HG02938 (cell line): ENCODE results near the gene AKAP8L.

Experiments
- ATAC-seq: cut with Tn5 transposase; IDR thresholded peaks from one replicate; pipeline ENCODE4 v1.9.1; 2021; ENCODE audit warnings: mild to moderate bottlenecking, moderate library complexity; ENCODE audit not compliant: unreplicated experiment

The AKAP8L gene

DNA sequence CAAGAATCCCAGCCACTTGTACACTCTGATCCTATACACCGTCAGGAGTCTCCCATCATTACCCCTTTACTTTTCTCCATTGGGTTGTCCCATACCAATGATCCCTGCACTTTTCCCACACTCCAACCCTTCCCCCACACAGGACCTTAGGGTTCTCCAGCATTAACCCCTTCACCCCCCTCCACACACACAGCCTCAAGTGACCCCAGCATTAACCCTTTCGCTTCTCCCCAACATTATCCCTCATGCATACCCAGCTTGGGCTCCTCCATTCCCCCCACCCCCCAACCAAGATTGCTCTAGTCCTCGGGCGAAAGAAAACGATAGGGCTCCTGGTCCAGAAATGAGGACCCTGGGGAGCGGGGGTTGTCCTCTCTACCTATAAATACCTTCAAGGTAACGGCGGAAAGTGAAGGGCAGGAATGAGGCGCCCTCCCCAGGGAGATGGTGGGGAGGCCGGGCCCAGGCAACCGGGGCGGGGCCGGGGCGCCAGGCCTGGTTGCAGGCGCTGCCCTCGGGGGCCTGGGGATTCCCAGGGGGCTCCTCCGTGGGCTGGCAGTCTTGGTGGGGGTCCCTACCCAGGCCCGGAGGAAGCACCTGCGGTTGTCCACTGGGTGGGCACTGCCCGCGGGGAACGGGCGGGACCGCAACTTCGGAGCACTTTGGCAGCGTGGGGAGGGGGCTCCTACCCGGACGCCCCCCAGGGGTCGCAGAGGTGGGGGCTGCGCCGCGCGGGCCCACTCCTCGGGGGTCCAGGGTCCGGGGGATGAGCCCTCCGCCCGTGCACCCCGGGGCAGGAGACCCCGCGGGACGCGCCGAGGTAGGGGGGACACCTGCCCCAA, 30.2 kb upstream of the AKAP8L start:
- ATAC-seq: no peak

- ATAC-seq: no peak
Observed at GRCh38 chr19:15448044-15448777, 29.4 kb upstream of the AKAP8L start.

GRCh38 chr19:15447057-15447456, 28.3 kb upstream of the AKAP8L start:
- no peak for ATAC-seq

DNA sequence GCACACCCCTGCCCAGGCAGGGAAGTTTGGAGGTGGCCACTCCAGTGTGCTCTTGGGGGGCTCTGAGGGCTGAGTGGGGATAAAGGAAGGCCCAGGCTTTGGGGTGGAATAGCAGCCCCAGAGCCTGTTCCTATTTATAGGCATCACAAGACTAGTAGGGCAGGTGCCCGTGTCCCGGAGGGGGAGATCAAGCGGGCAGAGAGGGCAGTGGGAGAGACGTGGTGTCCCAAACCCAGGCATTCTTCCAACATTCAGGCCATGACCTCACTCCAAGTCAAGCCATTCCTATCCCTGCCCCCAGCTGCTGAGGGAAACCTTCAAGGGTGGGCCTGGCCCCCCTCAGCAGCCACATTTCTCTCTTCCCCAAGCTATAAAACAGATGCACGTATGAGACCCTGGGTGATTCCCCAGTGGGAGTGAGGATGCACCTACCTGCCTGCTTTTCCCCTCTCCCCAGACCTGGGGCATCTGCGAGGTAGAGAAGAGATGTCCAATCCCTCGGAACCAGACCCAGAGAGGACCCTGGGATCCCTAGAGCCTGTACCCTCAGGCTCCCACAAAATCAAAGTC, 27.1 kb upstream of the AKAP8L start:
- no peak for ATAC-seq

DNA sequence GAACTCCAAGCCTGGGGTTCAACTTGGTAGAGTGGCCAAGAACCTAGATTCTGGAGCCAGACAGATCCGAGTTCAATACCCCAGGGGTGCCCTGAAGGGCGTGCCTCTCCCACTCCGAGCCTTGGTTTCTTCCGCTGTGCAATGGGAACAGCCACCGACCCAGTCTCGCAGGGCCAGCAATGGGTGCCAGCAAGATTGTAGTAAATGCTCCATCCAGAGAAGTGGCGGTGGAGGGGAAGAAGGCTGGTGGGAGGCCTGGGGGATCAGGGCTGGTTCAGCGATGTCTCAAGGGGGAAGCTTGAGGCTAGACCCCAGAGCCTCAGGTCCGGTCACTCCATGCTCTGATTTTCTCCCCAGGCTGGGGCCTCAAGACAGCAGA, 26.4 kb upstream of the AKAP8L start:
- ATAC-seq: no peak

- ATAC-seq: no peak
Observed at GRCh38 chr19:15444505-15445226, 25.9 kb upstream of the AKAP8L start.

GRCh38 chr19:15443838-15444237, 25.1 kb upstream of the AKAP8L start:
- no peak for ATAC-seq

GRCh38 chr19:15443325-15443724, 24.5 kb upstream of the AKAP8L start:
- no peak for ATAC-seq

GRCh38 chr19:15442142-15442920, 23.5 kb upstream of the AKAP8L start:
- no peak for ATAC-seq

DNA sequence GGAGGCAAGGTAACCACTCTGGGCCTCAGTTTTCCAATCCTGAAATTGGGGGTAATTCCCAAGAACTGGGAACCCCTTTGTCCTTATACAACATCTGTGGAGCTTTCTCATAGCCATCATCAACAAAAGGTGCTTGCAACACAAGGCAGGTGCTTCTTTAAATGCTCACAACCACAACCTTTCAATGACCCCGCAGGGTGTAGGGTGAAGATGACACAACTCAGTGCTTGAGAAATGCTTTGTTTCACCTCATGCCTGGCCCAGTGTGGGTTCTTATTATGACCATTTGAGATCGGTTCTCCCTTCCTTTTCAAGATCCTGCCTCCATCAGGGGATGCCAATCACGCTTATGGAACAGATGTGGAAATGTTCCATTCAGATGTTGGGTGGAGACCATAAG, 22.5 kb upstream of the AKAP8L start:
- ATAC-seq: no peak

DNA sequence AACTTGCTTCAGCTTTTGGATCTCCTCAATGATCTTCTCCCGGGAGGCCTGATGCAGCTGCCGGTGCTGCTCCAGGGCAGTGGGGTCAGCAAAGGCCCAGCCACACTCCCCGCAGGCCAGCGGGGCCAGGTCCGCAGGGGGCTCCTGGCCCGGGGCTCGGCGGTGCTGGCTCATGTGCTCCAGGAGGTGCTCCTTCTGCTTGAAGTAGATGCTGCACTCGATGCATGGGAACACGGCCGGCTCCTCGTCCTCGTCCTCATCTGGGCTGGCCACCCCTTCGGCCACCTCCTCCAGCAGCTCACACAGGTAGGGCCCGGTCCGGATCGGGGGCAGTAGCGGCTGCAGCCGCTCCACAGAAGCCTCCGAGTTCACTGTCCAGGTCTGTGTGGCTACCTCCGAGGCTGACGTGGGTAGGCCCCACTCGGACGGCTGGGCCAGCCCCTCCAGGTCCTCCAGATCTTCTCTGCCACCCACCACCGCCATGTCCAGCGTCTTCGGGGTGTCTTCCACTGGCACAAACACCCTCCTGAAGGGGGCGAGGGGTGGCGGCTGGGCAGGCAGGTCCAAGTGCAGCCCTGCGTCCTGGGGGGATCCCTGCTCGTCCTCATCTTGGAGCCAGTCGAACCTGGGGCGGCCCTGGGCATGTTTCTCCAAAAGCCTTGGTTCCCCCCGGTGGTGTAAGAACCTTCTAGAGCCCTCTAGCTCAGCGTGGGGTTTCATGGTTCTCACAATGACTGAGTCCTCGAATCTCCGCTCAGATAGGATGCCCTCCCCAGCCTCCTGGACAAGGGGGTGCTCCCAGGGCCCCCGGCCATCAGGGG, 21.2 kb upstream of the AKAP8L start:
- ATAC-seq: no peak

DNA sequence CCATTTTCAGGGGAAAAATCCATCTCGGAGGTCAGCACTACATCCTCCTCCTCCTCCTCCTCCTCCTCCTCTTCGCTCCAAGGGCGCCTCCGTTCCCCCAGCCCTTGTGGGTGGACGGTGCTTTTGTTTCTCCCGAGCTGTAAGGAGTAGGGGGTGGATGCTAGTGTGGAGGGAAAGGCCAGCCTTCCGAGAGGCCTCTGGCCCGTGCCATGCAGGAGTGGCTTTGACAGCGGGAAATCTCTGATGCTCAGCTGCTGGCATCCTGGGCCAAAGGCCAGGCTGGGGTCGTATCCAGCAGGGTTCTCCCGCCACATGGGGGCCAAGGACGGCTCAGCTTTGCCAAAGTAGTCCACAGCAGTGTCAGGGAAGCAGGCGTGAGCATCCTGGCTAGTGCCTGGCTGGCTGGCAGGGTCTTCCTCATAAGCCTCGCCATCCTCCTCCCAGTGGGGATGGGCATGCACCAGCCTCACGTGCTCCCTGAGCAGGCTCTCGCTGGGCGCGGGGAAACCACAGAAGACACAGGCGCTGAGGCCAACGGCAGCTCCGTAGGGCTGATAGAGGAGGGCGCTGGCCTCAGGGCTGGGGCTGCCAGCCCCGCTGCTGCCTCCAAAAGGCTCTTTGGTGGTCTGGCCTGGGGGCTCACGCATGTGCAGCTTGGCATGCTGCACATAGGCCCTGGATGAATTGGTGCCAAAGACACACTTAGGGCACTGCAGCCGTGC, 20.5 kb upstream of the AKAP8L start:
- no peak for ATAC-seq

GRCh38 chr19:15438577-15438976, 19.8 kb upstream of the AKAP8L start:
- no peak for ATAC-seq

GRCh38 chr19:15438124-15438496, 19.3 kb upstream of the AKAP8L start:
- ATAC-seq: no peak

DNA sequence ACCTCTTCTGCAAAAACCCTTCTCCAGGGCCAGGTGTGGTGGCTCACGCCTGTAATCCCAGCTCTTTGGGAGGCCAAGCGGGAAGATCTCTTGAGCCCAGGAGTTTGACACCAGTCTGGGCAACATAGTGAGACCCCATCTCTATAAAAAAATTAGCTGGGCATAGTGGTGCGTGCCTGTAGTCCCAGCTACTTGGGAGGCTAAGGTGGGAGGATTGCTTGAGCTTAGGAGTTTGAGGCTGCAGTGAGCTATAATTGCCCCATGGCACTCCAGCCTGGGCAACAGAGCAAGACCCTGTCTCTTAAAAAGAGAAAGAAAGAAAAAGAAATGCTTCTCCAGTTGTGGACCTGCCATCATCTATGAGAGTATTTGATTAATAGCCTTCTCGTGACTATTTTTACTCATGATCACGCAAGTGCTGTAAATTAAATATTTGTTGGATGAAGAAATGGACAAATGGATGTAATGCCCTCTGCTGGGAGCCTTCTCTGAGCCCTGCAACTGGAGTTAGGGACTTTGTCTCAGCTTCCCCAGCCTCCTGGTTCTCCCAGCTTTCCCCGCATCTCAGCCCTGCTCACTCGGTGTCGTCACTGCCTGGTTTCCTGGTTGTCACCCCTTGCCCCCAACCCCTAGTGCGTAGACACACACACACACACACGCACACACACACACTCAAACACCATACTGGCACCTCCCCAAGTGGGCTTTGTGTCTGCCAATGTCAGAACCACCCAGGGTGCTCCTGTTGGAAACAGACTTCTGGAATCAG, 18.8 kb upstream of the AKAP8L start:
- no peak for ATAC-seq

- no peak for ATAC-seq
Observed at GRCh38 chr19:15436826-15437110, 18.0 kb upstream of the AKAP8L start.

DNA sequence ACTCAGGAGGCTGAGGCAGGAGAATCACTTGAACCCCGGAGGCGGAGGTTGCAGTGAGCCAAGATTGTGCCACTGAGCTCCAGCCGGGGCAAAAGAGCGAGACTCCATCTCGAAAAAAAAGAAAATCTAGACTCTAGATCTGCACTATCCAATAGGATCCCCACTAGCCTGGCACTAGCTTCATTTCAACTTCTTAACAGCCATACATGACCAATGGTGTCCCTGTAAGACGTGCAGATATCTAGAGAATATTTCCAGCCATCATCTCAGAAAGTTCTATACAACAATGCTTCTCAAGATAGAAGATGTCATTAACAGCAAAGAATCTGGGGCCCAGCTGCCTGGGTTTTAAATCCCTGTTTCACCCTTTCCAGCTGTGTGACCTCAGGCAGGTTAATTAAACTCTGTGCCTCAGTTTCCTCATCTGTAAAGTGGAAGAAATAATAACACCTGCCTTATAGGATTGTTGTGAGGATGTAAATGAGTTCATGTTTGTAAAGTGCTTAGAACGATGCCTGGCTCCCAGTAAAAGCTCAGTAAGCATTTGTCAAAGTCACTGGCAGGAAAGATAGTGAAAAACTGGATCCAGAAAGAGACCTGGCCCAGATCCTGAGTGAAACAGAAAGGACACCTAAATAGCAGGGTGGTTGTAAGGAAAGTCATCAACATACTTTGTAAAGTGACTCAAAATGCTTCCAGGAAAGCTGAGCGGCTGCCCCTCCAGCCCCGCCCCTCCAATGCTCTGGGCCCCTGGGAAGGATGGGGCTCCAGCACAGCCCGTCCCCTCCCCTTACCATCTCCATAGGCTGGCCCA, 17.4 kb upstream of the AKAP8L start:
- no peak for ATAC-seq
